Measurements from ENCODE around the gene PEX13.
"Not testable (repeated sequence)": the region's sequence is repeated elsewhere in the genome, so short reads cannot be mapped to it uniquely, and the experiment has no call there.

The PEX13 gene

DNA sequence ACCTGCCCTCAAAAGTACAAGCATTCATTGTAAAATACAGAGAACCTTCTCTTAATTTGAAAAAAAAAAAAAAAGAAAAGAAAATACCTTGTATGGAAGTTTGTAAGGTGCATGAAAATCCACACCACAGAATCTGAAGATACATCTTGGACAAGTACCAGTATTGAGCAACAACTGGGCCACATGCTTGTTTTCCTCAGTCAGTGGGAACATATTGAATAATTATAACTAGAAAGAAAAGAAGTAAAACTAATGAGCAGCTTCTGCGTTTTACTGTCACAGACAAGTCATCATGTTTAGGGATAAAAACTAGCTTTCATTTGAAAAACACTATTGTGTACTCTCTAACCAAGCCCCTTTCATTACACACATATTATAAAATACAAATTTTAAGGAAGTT lies 5.8 kb upstream of the PEX13 start:
- DNase-seq: no peak

DNA sequence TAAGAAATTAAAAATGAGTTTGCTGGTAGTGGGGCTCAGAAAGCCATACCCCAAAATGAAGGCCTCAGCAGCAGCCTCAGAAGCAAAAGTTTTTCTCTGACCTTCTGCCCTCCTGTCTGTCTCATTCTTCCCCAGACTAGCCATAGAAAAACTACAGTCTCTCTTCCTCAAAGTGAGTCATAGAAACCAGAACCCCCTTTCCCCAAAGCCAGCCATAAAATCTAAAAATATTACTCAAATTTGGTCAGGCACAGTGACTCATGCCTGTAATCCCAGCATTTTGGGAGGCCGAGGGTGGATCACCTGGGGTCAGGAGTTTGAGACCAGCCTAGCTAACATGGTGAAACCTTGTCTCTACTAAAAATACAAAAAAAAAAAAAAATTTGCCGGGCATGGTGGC lies 5.2 kb upstream of the PEX13 start:
- not testable (repeated sequence) for DNase-seq

DNA sequence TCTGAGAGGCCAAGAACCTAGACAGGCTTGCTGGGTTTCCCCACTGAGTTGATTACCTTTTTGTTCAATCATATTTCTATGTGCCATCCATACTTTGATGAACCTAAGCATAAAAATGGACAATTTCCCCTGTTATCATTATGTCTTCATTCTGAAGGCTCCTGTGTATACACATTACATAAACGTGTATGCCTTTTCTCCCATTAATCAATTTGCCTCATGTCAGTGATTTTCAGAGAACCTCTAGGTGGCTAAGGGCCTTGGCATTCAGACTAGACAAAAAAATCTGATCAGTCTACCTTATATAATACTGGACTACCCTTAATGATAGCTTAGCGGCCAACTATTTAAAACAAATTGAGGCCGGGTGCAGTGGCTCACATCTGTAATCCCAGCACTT lies 4.1 kb upstream of the PEX13 start:
- no peak for DNase-seq

DNA sequence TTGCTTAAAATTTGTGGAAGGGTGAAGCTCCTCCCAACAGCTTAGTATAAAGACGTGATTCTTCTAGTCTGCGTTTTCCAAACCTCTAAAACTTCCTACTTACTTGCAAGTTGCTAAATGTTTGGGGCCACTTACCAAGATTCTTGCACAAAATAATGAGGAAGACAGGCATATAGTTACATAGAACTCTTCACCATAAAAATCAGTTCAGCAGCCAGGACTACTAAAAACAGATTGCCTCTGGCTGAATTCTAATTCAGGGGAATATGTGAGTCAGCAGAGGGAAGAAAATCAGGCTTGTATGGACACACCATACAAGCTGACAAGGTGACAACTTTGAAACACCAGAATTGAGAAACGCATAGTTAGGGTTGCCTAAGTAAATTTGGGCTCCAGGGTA lies 2.8 kb upstream of the PEX13 start:
- no peak for DNase-seq

DNA sequence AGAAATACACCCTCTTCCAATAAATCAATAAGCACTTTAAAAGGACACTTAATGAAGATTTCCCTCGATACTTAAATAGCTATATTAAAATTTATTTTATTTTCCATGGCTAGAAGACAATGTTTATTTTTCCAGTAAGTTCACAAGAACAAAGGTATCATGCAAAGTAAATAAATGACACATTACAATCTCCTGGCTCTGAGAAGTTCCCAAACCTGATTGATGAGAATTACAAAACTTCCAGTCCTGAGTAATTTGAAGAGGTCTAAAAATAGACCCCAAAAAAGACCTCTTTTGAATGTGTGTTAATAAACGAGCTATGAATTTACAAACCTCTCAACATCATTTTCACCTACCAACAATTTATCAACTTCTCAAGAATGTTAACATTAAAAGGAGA lies 1.5 kb upstream of the PEX13 start:
- no peak for DNase-seq

DNA sequence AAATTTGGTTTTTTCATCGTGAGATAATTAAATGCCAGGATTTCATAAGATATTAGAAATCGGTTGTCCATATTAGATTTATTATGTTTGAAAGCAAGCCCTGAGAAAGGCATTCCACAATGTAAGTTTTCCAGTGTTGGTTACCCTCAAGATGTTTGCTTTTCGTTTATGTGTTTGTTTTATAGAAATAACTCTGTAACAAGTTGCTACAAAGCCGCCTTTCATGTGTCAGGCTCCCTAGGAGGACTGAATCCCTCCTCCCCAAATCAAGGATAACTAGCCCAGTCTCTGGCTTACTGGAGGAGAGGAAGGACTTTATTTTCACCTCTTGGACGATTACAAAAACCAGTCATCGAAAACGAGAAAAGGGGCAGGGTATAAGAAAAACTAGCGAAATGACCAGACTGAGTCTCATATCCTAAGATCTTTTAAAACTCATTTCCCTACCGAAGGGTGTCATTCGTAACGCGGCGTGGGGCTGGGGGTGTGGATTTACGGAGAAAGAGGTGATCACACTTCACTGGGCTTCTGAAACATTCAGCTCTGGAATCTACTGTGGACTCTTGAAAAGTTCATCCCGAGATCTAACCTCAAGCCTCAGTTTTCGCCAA lies 1.0 kb upstream of the PEX13 start:
- DNase-seq: peak; percentile 34

DNA sequence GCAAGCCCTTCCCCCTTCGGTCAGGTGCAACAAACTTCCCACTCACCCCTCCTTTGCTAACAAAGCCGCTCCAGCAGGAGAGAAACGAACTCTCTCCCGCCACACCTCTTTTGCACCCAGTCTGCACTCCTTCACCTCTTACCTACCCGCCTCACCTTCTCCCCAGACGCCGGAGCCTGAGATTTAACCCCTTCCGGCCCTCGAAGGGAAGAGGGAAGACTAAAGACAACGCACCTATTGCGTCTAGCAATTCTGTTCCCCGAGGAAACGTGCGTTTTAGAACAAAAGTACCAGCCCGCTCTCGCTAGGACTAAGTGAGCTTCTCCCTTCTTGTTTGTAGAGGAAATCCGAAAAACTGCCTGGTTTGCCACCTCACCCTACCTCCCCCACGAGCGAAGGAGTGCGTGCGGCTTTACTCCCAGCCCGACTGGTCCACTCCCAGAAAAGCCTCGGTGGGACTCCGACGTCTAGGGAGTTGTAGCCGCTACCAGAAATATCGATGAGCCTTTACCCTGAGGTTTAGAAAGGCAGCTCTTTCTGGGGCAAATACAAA lies 441 bp upstream of the PEX13 start:
- peak; percentile 91 for DNase-seq

DNA sequence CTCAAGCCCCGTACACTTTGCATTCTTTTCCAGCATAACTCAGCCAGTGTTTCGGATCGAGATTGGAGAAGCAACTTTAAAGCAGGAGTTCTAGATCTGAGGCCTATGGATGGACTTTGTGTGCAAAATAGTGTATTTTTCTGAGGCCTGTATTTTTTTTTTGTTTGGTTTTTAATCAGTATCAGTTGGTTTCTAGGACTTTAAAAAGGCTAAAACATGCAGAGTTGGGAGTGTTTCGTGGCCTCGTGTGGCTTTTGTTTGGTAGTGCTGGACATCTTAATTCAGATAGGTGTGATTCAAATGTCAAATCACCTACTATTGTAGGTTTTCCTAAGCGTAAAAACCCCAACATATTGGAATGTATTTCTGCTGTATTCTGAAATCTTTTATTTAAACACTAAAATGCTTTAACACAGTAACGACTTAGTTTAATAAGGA lies 817 bp downstream of the PEX13 start:
- DNase-seq: no peak

DNA sequence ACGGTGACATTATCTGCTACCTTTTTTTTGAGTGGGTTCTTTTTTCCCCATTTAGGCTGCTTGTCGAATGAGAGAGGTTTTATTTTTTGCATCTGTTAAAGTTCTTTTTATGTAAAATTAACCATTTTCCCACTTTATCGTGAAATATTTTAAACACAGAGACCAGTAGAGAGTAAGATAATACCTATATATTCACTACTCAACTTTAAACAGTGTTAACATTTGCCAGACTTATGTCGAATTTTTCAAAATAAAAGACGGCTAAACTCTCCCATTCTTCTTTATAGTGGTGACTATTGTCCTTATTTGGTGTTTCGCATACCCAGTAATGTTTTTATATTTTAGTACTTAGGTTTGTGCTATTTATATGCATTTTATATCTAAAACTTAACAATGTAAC lies 1.3 kb downstream of the PEX13 start:
- DNase-seq: no peak

DNA sequence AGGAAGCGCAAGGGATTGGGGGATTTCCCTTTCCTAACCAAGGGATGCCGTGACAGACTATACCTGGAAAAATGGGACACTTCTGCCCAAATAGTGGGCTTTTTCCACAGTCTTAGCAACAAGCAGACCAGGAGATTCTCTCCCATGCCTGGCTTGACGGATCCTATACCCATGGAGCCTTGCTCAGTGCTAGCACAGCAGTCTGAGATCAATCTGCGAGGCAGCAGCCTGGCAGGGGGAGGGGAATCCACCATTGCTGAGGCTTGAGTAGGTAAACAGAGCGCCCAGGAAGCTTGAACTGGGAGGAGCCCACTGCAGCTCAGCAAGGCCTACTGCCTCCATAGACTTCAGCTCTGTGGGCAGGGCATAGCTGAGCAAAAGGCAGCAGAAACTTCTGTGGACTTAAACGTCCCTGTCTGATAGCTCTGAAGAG lies 3.7 kb downstream of the PEX13 start:
- no peak for DNase-seq

DNA sequence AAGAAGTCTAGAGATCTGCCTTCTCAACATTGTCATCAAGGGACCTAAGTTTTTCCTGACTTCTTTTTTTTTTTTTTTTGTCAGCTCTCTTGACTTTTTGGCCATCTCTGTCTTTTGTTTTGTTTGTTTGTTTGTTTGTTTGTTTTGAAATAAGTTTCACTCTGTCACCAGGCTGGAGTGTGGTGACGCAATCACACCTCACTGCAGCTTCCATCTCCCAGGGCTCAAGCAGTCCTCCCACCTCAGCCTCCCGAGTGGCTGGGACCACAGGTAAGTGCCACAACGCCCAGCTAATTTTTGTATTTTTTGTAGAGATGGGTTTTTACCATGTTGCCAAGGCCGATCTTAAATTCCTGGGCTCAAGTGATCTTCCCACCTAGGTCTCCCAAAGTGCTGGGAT lies 6.2 kb downstream of the PEX13 start:
- DNase-seq: no peak

DNA sequence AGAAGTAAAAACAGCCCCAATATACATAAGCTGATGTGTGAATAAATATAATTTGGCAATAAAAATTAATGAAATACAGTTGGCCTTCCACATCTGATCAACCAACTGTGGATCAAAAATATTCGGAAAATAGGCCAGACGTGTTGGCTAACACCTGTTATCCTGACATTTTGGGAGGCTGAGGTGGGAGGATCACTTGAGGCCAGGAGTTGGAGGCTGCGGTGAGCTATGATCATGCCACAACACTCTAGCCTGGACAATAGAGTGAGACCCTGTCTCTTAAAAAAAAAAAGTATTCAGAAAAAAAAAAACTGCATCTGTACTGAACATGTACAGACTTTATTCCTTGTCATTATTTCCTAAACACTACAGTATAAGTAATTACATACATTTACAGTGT lies 12.0 kb downstream of the PEX13 start:
- DNase-seq: no peak

DNA sequence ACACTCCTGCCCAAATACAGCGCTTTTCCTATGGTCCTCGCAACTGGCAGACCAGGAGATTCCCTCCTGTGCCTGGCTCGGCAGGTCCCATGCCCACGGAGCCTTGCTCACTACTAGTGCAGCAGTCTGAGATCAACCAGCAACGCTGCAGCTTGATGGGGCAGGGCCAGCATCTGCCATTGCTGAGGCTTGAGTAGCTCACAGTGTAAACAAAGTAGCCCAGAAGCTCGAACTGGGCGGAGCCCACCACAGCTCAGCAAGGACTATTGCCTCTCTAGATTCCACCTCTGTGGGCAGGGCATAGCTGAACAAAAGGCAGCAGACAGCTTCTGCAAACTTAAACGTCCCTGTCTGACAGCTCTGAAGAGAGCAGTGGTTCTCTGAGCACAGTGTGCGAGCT lies 17.1 kb downstream of the PEX13 start:
- DNase-seq: not testable (repeated sequence)

DNA sequence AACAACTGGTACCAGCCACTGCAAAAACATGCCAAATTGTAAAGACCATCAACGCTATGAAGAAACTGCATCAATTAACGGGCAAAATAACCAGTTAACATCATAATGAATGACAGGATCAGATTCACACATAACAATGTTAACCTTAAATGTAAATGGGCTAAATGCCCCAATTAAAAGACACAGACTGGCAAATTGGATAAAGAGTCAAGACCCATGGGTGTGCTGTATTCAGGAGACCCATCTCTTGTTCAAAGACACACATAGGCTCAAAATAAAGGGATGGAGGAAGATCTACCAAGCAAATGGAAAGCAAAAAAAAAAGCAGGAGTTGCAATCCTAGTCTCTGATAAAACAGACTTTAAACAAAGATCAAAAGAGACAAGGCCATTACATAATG lies 19.1 kb downstream of the PEX13 start:
- not testable (repeated sequence) for DNase-seq

DNA sequence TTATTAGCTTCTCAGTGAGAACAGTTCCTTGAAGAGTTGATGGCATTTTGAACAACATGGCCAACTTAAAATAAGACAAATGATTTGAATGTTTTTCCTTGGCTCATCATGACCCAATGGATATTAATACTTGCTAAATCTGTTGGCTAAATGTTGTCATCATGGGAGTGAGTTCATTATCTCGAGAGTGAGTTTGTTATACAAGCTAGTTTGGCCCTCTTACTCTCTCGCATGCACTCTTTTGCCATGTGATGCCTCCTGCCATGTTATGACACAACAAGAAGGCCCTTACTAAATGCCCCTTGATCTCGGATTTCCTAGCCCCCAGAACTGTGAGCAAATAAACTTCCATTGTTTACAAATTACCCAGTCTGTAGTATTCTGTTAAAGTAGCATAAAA lies 25.3 kb downstream of the PEX13 start:
- no peak for DNase-seq

DNA sequence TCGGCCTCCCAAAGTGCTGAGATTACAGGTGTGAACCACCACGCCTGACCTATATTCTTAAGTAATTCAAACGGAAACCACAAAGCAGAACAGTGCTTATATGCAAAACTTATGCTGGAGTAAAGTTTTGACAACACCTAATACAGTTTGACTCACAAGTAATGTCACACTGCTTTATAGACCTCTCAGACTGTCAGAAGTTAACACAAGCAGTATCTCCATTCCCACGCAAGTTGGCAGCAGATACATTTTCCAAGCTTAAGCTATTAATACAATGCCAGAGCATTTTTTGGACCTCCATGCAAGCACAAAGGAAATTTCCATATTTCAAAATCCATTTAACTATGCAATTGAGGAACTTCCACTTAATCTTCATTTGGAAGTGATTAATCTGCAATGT lies 27.1 kb downstream of the PEX13 start:
- no peak for DNase-seq

DNA sequence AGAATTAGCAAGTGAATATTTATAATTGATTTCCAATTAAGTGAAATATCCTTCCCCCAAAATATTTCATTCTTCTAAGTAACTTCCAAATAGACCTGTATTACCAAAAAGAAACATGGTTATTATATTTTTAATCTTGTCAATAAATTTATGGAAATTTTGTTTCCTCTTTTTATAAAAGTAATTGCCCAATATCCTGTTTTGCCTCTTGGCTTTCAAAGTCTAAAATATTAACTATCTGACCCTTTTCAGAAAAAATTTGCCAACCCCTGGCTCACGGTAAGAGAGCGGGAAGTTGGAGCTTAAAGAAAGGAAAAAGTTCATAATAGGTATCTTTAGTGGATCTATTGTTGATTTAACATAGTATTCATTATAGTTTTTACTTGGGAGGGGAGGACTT lies 27.7 kb downstream of the PEX13 start:
- no peak for DNase-seq

DNA sequence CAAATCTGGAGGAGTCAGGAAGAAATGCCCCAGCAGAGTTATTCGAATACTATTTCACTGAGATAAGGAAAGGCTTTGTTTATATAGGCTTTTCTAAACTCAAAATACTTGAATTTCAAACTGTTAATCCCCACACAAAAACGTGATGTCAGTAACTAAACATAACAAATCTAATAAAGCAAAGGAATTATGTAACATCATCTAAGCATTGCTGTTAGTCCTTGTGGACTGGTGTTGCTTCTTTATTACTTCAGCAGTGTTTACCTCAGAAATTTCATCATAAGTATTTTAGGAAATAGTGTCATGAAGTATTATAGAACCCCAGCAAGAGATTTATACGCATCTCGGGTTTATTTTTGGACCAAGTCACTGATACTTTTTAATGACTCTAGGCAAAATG lies 28.5 kb downstream of the PEX13 start:
- no peak for DNase-seq

DNA sequence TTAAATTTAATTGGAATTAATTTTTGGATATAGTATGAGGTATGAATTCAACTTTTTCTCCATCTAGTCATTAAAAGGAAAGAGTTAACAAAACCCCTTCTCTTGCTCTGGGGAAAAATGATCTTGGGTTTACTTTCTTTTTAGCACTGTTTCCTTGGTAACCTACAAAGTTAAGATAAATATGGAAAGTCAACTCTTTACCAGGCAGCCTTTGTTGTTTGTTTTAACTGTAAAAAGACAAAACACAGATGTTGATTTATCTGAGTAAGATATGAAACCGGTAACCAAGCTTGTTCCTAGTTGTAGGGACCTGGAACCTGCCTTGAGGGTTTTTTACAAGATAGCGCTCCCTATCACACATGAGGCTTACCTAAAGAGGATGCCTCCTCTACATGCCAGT lies 38.0 kb downstream of the PEX13 start:
- no peak for DNase-seq

DNA sequence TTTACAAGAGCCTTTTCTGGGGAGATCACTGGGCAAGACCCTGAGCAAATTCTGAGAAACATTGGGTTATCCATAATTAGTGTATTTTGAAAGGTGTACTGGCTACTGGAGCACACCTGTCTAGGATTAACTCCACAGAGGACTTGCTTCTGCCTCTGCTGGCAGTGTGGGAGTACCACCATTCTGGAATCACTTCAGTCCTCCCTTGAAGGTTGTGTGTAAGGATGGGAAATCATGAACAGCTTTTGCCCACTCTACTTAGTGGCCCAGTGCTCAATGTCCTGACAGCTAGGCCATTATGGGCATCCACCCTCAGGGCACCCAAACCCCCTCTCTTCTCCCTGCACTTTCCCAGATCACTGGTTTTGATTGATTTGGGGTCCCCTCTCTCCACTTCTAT lies 40.0 kb downstream of the PEX13 start:
- no peak for DNase-seq

DNA sequence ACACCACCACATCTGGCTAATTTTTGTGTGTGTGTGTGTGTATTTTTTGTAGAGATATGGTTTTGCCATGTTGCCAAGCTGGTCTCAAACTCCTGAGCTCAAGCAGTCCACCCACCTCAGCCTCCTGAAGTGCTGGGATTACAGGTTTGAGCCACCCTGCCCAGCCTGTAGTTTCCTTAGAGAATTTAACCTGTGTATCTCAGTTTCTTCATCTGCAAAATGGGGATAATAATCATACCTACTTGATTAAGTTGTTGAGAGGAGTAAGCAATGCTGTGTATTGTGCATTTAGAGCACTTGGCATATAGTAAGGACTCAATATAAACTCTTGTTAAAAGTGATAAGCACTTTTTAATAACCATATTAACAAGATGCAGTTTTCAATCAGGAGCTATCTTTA lies 41.9 kb downstream of the PEX13 start:
- DNase-seq: no peak

DNA sequence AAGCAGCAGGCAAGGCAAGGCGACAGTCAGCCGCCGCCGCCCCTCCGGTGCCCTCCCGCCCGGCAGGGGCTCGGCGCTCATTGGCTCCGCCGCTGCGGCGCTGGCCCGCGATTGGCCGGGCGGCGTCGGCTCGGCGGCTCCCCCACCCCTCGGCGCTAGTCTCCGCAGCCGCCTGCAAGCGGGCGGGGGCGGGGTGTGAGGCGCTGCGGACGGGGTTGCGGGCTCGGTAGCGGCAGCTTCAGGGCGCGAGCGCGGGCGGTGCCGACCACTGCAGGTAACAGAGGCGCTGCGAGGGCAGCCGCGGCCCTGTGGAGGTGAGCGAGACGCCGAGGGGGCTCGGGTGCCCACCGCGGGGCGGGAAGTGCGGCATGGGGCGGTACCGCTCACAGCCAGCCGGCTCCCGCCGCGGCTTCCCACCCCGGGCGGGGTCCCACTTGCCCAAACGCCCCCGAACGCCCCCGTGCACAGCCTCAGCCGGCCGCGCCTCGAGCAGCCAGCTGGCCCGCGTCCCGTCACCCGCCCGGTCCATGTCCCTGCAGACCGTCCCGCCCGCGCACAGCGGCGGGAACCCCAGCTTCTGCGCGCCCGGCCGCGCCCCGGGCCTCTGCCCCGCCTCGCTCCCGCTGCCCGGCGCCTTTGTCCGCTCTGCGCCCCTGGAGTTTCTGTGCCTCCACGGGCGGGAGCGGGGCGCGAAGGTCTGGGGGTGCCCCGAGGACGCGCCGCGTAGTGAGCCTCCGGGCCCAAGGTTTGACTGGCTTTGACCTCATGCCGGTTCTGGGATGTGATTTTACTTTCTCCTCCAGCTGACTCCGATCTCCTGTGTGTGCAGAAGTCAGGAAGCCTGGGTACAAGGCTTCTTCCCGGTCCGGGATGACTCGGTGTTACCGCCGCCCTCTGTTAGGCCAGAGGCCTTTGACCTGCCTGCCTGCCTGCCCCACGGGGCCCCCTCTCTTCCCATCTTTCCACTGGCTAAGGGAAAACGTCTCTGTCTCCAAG lies 48.5 kb downstream of the PEX13 start, which contains the start of gene SANBR:
Gene SANBR (plus strand): TSS at position 158 of the 996 bp plus-strand sequence. CDS start 4,480 bp downstream, outside the sequence.
- peak; percentile 92 for DNase-seq

DNA sequence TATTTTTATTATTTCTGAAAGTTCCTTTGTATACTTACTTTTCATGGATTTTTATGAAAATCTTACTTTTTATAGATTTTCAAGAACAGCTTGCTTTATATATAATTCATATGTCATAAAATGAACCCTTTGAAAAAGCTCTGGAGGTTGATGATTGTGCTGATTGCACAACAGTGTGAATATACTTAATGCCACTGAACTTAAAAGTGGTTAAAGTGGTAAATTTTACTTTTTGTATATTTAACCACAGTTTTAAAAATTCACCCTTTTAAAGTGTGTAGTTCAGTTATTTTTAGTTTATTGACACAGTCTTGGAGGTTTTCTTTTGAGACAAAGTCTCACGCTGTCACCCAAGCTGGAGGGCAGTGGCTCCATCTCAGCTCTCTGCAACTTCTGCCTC lies 56.6 kb downstream of the PEX13 start:
- no peak for DNase-seq

DNA sequence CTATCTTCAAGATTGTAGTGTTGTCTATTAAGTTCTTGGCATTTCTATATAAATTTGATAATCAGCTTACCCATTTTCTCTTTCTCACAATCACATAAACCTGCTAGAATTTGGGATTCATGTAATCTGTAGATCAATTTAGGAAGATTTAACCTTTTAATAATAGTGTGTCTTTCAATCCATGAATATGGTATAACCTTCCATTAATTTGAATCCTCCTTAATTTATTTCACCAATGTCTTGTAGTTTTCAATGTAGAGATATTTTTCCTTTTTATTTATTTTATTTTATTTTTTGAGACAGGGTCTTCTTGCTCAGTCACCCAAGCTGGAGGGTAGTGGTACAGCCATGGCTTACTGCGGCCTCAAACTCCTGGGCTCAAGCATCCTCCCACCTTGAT lies 68.4 kb downstream of the PEX13 start:
- DNase-seq: no peak
